ENCODE results near the gene FRAS1. TPM values are rescaled to one million over a fixed set of nuclear protein-coding genes. Genes with fewer than 3 reads are reported as not detected.
"Not testable (repeated sequence)": the region's sequence is repeated elsewhere in the genome, so short reads cannot be mapped to it uniquely, and the experiment has no call there.

The FRAS1 gene
- total RNA-seq, 6 experiments from 2014 or later: 0.12 to 1.5 (median 0.45) TPM

GRCh38 chr4:78079726-78080430 is 22.8 kb downstream of the FRAS1 start:
- no peaks in the 10 kb centered on the region for H3K4me1 ChIP-seq
- no peaks in the 10 kb centered on the region for H3K27me3 ChIP-seq
- 55% methylated on average over 8 of the region's 10 CpGs for WGBS (ENCODE audit: insufficient coverage, low coverage, low lambda C conversion rate, missing lambda C conversion rate)
- H3K9me3 ChIP-seq: no peaks in the 10 kb centered on the region
- ATAC-seq: no peak
- TF ChIP-seq POLR2A (IDR thresholded peaks at IDR 0.05): no peak
- no peak for TF ChIP-seq CTCF (IDR thresholded peaks at IDR 0.05)
- H3K36me3 ChIP-seq: no peaks in the 10 kb centered on the region
- no peak for DNase-seq
- intact Hi-C loops (cut with DNase I): no loop called here
- H3K27ac ChIP-seq: no peak overlapping the region
- no peak overlapping the region for H3K4me3 ChIP-seq

- Histone ChIP-seq H3K27me3 (no peaks in the 10 kb centered on the region), H3K27ac (no peak overlapping the region), H3K36me3 (no peaks in the 10 kb centered on the region), H3K9me3 (no peaks in the 10 kb centered on the region), H3K4me3 (no peak overlapping the region), H3K4me1 (no peaks in the 10 kb centered on the region)
- DNase-seq: no peak
- TF ChIP-seq POLR2A (IDR thresholded peaks at IDR 0.05) (no peak), CTCF (IDR thresholded peaks at IDR 0.05) (no peak)
- no peak for ATAC-seq
- WGBS (ENCODE audit: insufficient coverage, low coverage, low lambda C conversion rate, missing lambda C conversion rate): 42% methylated on average over 2 of the region's 2 CpGs
- intact Hi-C loops (cut with DNase I): no loop called here
Measured at GRCh38 chr4:78081541-78081940, 24.4 kb downstream of the FRAS1 start.

- H3K4me3 ChIP-seq: no peak overlapping the region
- no peaks in the 10 kb centered on the region for H3K9me3 ChIP-seq
- DNase-seq: no peak
- no peaks in the 10 kb centered on the region for H3K36me3 ChIP-seq
- H3K27me3 ChIP-seq: no peaks in the 10 kb centered on the region
- ATAC-seq: no peak
- no peaks in the 10 kb centered on the region for H3K4me1 ChIP-seq
- H3K27ac ChIP-seq: no peak overlapping the region
- TF ChIP-seq POLR2A (IDR thresholded peaks at IDR 0.05): no peak
- TF ChIP-seq CTCF (IDR thresholded peaks at IDR 0.05): no peak
- intact Hi-C loops (cut with DNase I): no loop called here
Measured at GRCh38 chr4:78083035-78083434, 25.9 kb downstream of the FRAS1 start.

- TF ChIP-seq POLR2A (IDR thresholded peaks at IDR 0.05) (no peak), CTCF (IDR thresholded peaks at IDR 0.05) (no peak)
- Histone ChIP-seq H3K9me3 (no peaks in the 10 kb centered on the region), H3K36me3 (no peaks in the 10 kb centered on the region), H3K4me1 (no peaks in the 10 kb centered on the region), H3K27ac (no peak overlapping the region), H3K27me3 (no peaks in the 10 kb centered on the region), H3K4me3 (no peak overlapping the region)
- ATAC-seq: no peak
- no peak for DNase-seq
- WGBS (ENCODE audit: insufficient coverage, low coverage, low lambda C conversion rate, missing lambda C conversion rate): 83% methylated on average over 3 of the region's 3 CpGs
- intact Hi-C loops (cut with DNase I): no loop called here
Measured at GRCh38 chr4:78091534-78091933, 34.4 kb downstream of the FRAS1 start.

- H3K4me3 ChIP-seq; DNase-seq; H3K36me3 ChIP-seq; H3K9me3 ChIP-seq; intact Hi-C loops (cut with DNase I); H3K4me1 ChIP-seq; H3K27ac ChIP-seq; ATAC-seq; H3K27me3 ChIP-seq: not testable (repeated sequence)
- WGBS (ENCODE audit: insufficient coverage, low coverage, low lambda C conversion rate, missing lambda C conversion rate): 66% methylated on average over 5 of the region's 5 CpGs
Measured at GRCh38 chr4:78092350-78092749, 35.2 kb downstream of the FRAS1 start.

Data from right lobe of liver (tissue), 6 donors.